Osteocyte (in vitro differentiated cells): Measurements from ENCODE around the gene UBE2E1. TPM values are rescaled to one million over a fixed set of nuclear protein-coding genes. Genes with fewer than 3 reads are reported as not detected.

Experiments used
- DNase-seq: peaks from one replicate; pipeline ENCODE4 v3.0.0; 2021; ENCODE audit warnings: mixed read lengths; ENCODE audit not compliant: unreplicated experiment; ENCODE audit errors: extremely low spot score
- H3K27ac Mint-ChIP-seq: one replicate; pipeline ENCODE4 v1.8.0; 2021; ENCODE audit warnings: mild to moderate bottlenecking, mixed read lengths; ENCODE audit not compliant: unreplicated experiment
- H3K27me3 Mint-ChIP-seq: one replicate; pipeline ENCODE4 v1.8.0; 2021; ENCODE audit warnings: mixed read lengths; ENCODE audit not compliant: unreplicated experiment
- H3K36me3 Mint-ChIP-seq: one replicate; pipeline ENCODE4 v1.8.0; 2021; ENCODE audit warnings: mixed read lengths; ENCODE audit not compliant: unreplicated experiment
- H3K4me1 Mint-ChIP-seq: one replicate; pipeline ENCODE4 v1.8.0; 2021; ENCODE audit warnings: mixed read lengths; ENCODE audit not compliant: unreplicated experiment
- H3K4me3 Mint-ChIP-seq: one replicate; pipeline ENCODE4 v1.8.0; 2021; ENCODE audit warnings: mild to moderate bottlenecking, moderate library complexity, mixed read lengths; ENCODE audit not compliant: unreplicated experiment
- H3K9me3 Mint-ChIP-seq: one replicate; pipeline ENCODE4 v1.8.0; 2021; ENCODE audit warnings: mixed read lengths; ENCODE audit not compliant: unreplicated experiment
- total RNA-seq: library from RNA; stranded (reverse); gene quantifications from 2 replicates; pipeline ENCODE4 v1.2.1, GENCODE V29; 2021
- TF ChIP-seq, protein P1 (sequence below): fragments of 200-600 bp; sonication (generic); IDR thresholded peaks from 2 replicates; pipeline ENCODE4 v1.5.0; 2021; ENCODE audit warnings: antibody characterized with exemption, mild to moderate bottlenecking, moderate library complexity

UBE2E1 gene
- total RNA-seq, 1 donor from 2014 or later: 98.5 TPM

DNA sequence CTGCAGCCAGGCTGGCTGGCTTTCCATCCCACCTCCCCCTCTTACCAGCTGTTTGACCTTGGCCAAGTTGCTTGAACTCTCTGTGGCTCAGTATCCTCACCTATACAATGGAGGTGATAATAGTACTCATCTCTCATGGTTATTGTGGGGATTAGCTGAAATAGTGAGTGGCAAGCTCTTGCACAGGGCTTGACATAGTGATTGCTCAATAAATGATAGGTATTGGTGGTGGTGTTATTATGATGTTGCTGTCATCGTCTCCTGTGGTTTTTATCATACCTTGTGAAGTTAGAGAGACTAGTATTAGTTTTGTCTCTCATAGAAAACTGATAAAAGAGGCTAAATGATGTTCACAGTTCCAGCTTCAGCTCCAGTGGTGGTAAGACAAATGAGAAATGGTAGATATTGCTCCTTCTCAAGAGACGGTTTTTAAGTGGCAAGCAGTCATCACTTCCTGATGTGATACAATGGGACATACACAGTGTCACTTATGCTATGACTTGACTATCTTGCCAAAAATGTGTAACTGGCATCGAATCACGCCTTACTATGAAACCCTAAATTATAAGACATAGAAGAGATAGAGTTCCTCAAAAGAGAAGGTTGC is 12.1 kb upstream of the UBE2E1 start:
- H3K4me3 Mint-ChIP-seq: no peak overlapping the region
- H3K27me3 Mint-ChIP-seq: no peaks in the 10 kb centered on the region
- H3K4me1 Mint-ChIP-seq: no peaks in the 10 kb centered on the region
- no peaks in the 10 kb centered on the region for H3K36me3 Mint-ChIP-seq
- no peak for DNase-seq
- TF ChIP-seq, protein P1, sequence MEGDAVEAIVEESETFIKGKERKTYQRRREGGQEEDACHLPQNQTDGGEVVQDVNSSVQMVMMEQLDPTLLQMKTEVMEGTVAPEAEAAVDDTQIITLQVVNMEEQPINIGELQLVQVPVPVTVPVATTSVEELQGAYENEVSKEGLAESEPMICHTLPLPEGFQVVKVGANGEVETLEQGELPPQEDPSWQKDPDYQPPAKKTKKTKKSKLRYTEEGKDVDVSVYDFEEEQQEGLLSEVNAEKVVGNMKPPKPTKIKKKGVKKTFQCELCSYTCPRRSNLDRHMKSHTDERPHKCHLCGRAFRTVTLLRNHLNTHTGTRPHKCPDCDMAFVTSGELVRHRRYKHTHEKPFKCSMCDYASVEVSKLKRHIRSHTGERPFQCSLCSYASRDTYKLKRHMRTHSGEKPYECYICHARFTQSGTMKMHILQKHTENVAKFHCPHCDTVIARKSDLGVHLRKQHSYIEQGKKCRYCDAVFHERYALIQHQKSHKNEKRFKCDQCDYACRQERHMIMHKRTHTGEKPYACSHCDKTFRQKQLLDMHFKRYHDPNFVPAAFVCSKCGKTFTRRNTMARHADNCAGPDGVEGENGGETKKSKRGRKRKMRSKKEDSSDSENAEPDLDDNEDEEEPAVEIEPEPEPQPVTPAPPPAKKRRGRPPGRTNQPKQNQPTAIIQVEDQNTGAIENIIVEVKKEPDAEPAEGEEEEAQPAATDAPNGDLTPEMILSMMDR: no peak
- H3K9me3 Mint-ChIP-seq: no peaks in the 10 kb centered on the region
- no peak overlapping the region for H3K27ac Mint-ChIP-seq

DNA sequence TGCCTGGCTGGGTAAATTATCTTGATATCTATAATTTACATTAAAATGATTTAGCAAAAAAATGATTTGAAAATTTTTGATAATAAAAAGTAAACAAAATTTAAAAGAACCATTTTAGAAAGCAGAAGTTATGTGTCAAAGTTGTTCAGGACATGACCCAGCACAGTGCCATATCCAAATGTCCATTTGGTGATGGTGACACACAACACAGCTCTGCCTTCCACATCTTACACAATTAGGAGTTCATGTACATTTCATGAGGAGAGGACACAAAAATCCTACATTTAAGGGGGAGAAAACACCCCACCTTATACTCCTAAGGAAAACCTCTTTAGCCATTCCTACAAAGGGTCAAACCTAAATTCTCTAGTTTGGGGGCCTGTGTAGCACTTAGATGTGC is 10.7 kb upstream of the UBE2E1 start:
- no peak for DNase-seq
- TF ChIP-seq, protein P1: no peak
- Mint-ChIP-seq H3K27ac (no peak overlapping the region), H3K4me3 (no peak overlapping the region), H3K4me1 (peaks cover 3% of the 10 kb centered on the region), H3K27me3 (no peaks in the 10 kb centered on the region), H3K9me3 (no peaks in the 10 kb centered on the region), H3K36me3 (no peaks in the 10 kb centered on the region)

DNA sequence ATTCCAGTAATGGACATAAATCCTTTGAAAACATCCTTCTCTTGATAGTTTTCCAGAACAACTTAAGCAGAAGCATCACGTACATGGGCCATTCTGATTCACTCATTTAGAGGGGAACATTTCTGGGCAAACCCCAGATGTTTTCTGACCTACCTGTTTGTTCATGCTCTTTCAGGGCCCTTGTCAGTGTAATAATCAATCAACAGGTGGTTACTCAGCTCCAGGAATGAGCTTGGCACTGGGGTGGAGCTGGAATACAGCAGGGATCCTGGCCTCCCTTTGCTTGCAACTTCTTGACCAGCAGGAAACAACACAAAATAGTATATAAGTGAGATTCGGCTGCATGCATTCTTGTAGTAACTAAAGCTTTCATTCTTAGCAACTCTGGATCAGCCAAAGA is 9.2 kb upstream of the UBE2E1 start:
- Mint-ChIP-seq H3K4me1 (peaks cover 3% of the 10 kb centered on the region), H3K9me3 (no peaks in the 10 kb centered on the region), H3K27ac (no peak overlapping the region), H3K4me3 (no peak overlapping the region), H3K27me3 (no peaks in the 10 kb centered on the region), H3K36me3 (no peaks in the 10 kb centered on the region)
- TF ChIP-seq, protein P1: no peak
- no peak for DNase-seq

DNA sequence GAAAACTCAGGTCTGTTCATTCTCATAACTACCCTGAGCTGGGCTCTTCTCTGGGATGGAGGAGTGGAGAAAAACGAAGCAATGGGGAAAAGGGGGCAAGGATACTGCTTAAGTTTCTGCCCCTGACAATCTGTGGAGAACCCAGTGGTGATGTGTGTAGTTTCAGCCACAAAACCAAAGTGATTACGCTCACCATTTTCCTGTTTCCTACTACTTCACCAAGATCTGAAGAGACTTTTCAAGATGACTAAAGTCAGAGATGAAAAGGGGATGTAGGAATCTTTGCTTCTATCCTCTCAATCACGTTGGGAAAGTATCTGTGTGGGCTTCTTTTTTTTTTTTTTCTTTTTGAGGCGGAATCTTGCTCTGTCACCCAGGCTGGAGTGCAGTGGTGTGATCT is 8.3 kb upstream of the UBE2E1 start:
- Mint-ChIP-seq H3K4me1 (peaks cover 3% of the 10 kb centered on the region), H3K36me3 (no peaks in the 10 kb centered on the region), H3K27ac (no peak overlapping the region), H3K4me3 (no peak overlapping the region), H3K27me3 (no peaks in the 10 kb centered on the region), H3K9me3 (no peaks in the 10 kb centered on the region)
- TF ChIP-seq, protein P1: no peak
- no peak for DNase-seq

DNA sequence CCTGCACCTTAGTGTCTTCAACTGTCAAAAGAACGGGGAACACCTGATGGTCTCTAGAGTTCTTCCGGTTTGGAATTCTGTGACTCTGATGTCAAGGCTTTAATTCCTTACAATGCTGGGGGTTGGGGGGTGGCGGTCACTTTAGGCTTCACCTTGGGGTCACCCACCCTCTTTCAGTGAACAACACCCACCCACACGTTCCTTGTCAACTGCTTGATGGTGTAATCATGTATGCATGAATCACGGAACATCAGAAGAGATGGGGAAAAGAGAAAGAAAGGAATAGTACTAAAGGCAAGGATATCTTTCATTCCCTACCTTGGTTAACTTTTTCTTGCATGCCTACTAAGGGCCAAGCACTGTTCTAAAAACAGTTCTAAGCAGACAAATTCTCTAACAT is 7.3 kb upstream of the UBE2E1 start:
- Mint-ChIP-seq H3K27ac (no peak overlapping the region), H3K27me3 (no peaks in the 10 kb centered on the region), H3K4me3 (no peak overlapping the region), H3K4me1 (peaks cover 3% of the 10 kb centered on the region), H3K36me3 (no peaks in the 10 kb centered on the region), H3K9me3 (no peaks in the 10 kb centered on the region)
- TF ChIP-seq, protein P1: no peak
- DNase-seq: no peak
